Inferior parietal cortex (tissue), 1 donor: ENCODE results near the gene ZNF341.
"Not testable (repeated sequence)": the region's sequence is repeated elsewhere in the genome, so short reads cannot be mapped to it uniquely, and the experiment has no call there.

Experiments used
- DNase-seq: peaks from one replicate; pipeline ENCODE4 v3.0.0-alpha.2; 2016; ENCODE audit errors: extremely low spot score

The ZNF341 gene

GRCh38 chr20:33731693-33732165, at the start of gene ZNF341:
TSS of gene ZNF341 (plus strand) at chr20:33731996. CDS start at chr20:33732022, 26 bp downstream.
- peak; percentile 83 for DNase-seq

GRCh38 chr20:33684533-33685327, 47.1 kb upstream of the ZNF341 start:
- no peak for DNase-seq

GRCh38 chr20:33685328-33686099, 46.3 kb upstream of the ZNF341 start:
- DNase-seq: no peak

GRCh38 chr20:33686100-33686983, 45.5 kb upstream of the ZNF341 start, which contains the start of gene E2F1:
TSS of gene E2F1 (minus strand) at chr20:33686385. CDS start at chr20:33686264, 121 bp downstream.
- DNase-seq: peak; percentile 91

GRCh38 chr20:33686984-33687366, 44.8 kb upstream of the ZNF341 start:
- no peak for DNase-seq

GRCh38 chr20:33687370-33687915, 44.4 kb upstream of the ZNF341 start:
- DNase-seq: no peak

GRCh38 chr20:33687993-33688937, 43.5 kb upstream of the ZNF341 start:
- no peak for DNase-seq

- DNase-seq: no peak
These were observed 42.8 kb upstream of the ZNF341 start for GRCh38 chr20:33688938-33689424.

- DNase-seq: no peak
These were observed 42.3 kb upstream of the ZNF341 start for GRCh38 chr20:33689493-33689892.

GRCh38 chr20:33689973-33690372, 41.8 kb upstream of the ZNF341 start:
- peak; percentile 57 for DNase-seq

- DNase-seq: no peak
These were observed 38.5 kb upstream of the ZNF341 start for GRCh38 chr20:33693289-33693688.

GRCh38 chr20:33693741-33694638, 37.8 kb upstream of the ZNF341 start:
- peak; percentile 47 for DNase-seq

GRCh38 chr20:33694639-33695012, 37.2 kb upstream of the ZNF341 start:
- no peak for DNase-seq

GRCh38 chr20:33696448-33696847, 35.3 kb upstream of the ZNF341 start:
- no peak for DNase-seq

- DNase-seq: peak; percentile 77
These were observed 34.7 kb upstream of the ZNF341 start for GRCh38 chr20:33697129-33697528.

GRCh38 chr20:33698966-33699365, 32.8 kb upstream of the ZNF341 start:
- not testable (repeated sequence) for DNase-seq

GRCh38 chr20:33700696-33701441, 30.9 kb upstream of the ZNF341 start:
- DNase-seq: not testable (repeated sequence)
